Tibial nerve (tissue), 4 donors: ENCODE data around the gene HS3ST1. TPM values are rescaled to one million over a fixed set of nuclear protein-coding genes. Genes with fewer than 3 reads are reported as not detected.
A peak's percentile ranks its signal among the peaks of the same experiment; 100 is the strongest.

ENCODE experiments used
- DNase-seq, 2 donors: peaks; one replicate each; pipeline ENCODE4 v3.0.0-alpha.2; 2019; ENCODE audit warnings: low spot score in 2 of 2
- H3K27ac ChIP-seq, 4 donors: fragments of 200-600 bp; sonication (generic) in 3 of 4; one replicate each; pipeline ENCODE4 v1.5.1; 2017 to 2019; ENCODE audit warnings: mild to moderate bottlenecking in 1 of 4
- H3K27me3 ChIP-seq, 2 donors: fragments of 200-600 bp; sonication (generic) in 1 of 2; one replicate each; pipeline versions ENCODE4 v1.5.1 to v1.6.0; 2017 to 2019
- H3K36me3 ChIP-seq, 3 donors: fragments of 200-600 bp; sonication (generic); one replicate each; pipeline ENCODE4 v1.5.1; 2018 to 2019
- H3K4me1 ChIP-seq, 4 donors: fragments of 200-600 bp; sonication (generic) in 3 of 4; one replicate each; pipeline ENCODE4 v1.5.1; 2017 to 2019
- H3K4me3 ChIP-seq, 4 donors: fragments of 200-600 bp; sonication (generic) in 3 of 4; one replicate each; pipeline ENCODE4 v1.5.1; 2017 to 2019; ENCODE audit warnings: mild to moderate bottlenecking in 1 of 4, moderate library complexity in 1 of 4
- H3K9me3 ChIP-seq, 4 donors: fragments of 200-600 bp; sonication (generic) in 3 of 4; one replicate each; pipeline ENCODE4 v1.5.1; 2017 to 2019
- EP300 ChIP-seq, 2 donors: sonication (generic); formaldehyde crosslinking; IDR thresholded peaks; one replicate each; pipeline ENCODE4 v1.6.1; 2017; ENCODE audit warnings: antibody characterized with exemption in 2 of 2, mild to moderate bottlenecking in 1 of 2
- POLR2A ChIP-seq, 2 donors: fragments of 450-650 bp; IDR thresholded peaks; one replicate each; pipeline ENCODE4 v1.6.1; 2017; ENCODE audit warnings: antibody characterized with exemption in 2 of 2, mild to moderate bottlenecking in 2 of 2, moderate library complexity in 2 of 2
- WGBS, 2 donors: methylation state at CpG; one replicate each; pipeline ENCODE4 v1.1.5; 2018; 5-methylcytosine and 5-hydroxymethylcytosine counted together
- total RNA-seq, 4 donors: library from RNA; depleted of rRNA; stranded (reverse); fragments of >200 nt; gene quantifications; one replicate each; pipeline ENCODE4 v1.1.0, GENCODE V29; 2016
- TF ChIP-seq, protein P1 (sequence below), 5 experiments: fragments of 200-600 bp in 3 of 5; fragments of 450-650 bp in 2 of 5; sonication (generic) in 3 of 5; IDR thresholded peaks; one replicate each; pipeline ENCODE4 v1.5.1; 2016 to 2019; ENCODE audit warnings: antibody characterized with exemption in 5 of 5, mild to moderate bottlenecking in 3 of 5, moderate library complexity in 2 of 5

The HS3ST1 gene
- total RNA-seq, 4 donors from 2014 or later = 0.21 to 6.0 (median 2.1) TPM

- Histone ChIP-seq H3K4me3 (no peak overlapping the region), H3K9me3 (no peaks in the 10 kb centered on the region), H3K4me1 (no peaks in the 10 kb centered on the region), H3K27me3 (no peaks in the 10 kb centered on the region), H3K27ac (no peak overlapping the region), H3K36me3 (no peaks in the 10 kb centered on the region)
- no peak for TF ChIP-seq POLR2A (IDR thresholded peaks at IDR 0.05)
- TF ChIP-seq, protein P1, sequence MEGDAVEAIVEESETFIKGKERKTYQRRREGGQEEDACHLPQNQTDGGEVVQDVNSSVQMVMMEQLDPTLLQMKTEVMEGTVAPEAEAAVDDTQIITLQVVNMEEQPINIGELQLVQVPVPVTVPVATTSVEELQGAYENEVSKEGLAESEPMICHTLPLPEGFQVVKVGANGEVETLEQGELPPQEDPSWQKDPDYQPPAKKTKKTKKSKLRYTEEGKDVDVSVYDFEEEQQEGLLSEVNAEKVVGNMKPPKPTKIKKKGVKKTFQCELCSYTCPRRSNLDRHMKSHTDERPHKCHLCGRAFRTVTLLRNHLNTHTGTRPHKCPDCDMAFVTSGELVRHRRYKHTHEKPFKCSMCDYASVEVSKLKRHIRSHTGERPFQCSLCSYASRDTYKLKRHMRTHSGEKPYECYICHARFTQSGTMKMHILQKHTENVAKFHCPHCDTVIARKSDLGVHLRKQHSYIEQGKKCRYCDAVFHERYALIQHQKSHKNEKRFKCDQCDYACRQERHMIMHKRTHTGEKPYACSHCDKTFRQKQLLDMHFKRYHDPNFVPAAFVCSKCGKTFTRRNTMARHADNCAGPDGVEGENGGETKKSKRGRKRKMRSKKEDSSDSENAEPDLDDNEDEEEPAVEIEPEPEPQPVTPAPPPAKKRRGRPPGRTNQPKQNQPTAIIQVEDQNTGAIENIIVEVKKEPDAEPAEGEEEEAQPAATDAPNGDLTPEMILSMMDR (IDR thresholded peaks at IDR 0.05) = no peak
- no peak for TF ChIP-seq EP300 (IDR thresholded peaks at IDR 0.05)
- DNase-seq = no peak
- WGBS, 2 donors = 86 to 90% methylated on average over 4 of the region's 4 CpGs
Measured at GRCh38 chr4:11376571-11376970, 52.1 kb downstream of the HS3ST1 start.

DNA sequence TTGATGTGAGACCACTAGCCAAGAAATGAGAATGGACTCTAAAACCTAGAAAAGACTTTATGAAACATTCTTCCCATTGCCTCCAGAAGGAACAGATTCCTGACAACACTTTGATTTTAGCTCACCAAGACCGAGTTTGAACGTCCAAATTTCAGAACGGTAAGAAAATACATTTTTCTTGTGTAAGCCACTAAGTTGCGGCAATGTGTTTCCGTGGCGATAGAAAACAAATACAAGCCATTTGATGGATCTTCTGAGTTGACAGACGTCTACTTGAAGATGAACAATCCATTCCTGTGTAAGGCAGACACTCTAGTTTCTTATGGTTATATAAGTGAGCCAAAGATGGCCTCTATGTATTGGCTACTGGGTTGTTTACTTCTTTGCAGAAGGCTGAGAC is 52.5 kb downstream of the HS3ST1 start:
- WGBS, 2 donors = 65% methylated on average over 7 of the region's 7 CpGs
- Histone ChIP-seq H3K36me3 (no peaks in the 10 kb centered on the region), H3K27ac (no peak overlapping the region), H3K27me3 (no peaks in the 10 kb centered on the region), H3K9me3 (no peaks in the 10 kb centered on the region), H3K4me1 (no peaks in the 10 kb centered on the region), H3K4me3 (no peak overlapping the region)
- DNase-seq = no peak
- TF ChIP-seq POLR2A (IDR thresholded peaks at IDR 0.05) = no peak
- no peak for TF ChIP-seq EP300 (IDR thresholded peaks at IDR 0.05)
- TF ChIP-seq, protein P1 (IDR thresholded peaks at IDR 0.05) = no peak

GRCh38 chr4:11368701-11369115 is 60.0 kb downstream of the HS3ST1 start:
- 33 to 44% methylated on average over 25 to 53 of the region's 53 CpGs for WGBS, 2 donors
- DNase-seq = no peak
- peaks cover 0 to 7% (median 0%) of the 10 kb centered on the region in 4 donors for H3K9me3 ChIP-seq
- H3K27ac ChIP-seq = no peak overlapping the region
- peaks cover 0 to 29% (median 0%) of the 10 kb centered on the region in 4 donors for H3K4me1 ChIP-seq
- H3K4me3 ChIP-seq = no peak overlapping the region
- TF ChIP-seq POLR2A (IDR thresholded peaks at IDR 0.05) (no peak), EP300 (IDR thresholded peaks at IDR 0.05) (no peak)
- TF ChIP-seq, protein P1 (IDR thresholded peaks at IDR 0.05) = no peak
- H3K36me3 ChIP-seq = no peaks in the 10 kb centered on the region
- no peaks in the 10 kb centered on the region for H3K27me3 ChIP-seq

- 9% methylated on average over 4 of the region's 4 CpGs for WGBS, 2 donors
- H3K36me3 ChIP-seq = no peaks in the 10 kb centered on the region
- H3K27ac ChIP-seq = peak overlapping the region in 2 of 4 donors; percentile 10 to 56
- peaks cover 0 to 7% (median 0%) of the 10 kb centered on the region in 4 donors for H3K9me3 ChIP-seq
- H3K4me3 ChIP-seq = no peak overlapping the region
- H3K4me1 ChIP-seq = peaks cover 0 to 29% (median 0%) of the 10 kb centered on the region in 4 donors
- H3K27me3 ChIP-seq = no peaks in the 10 kb centered on the region
- DNase-seq = peak; percentile 91 to 96
- peak in 1 of 2 donors; percentile 88 for TF ChIP-seq EP300 (IDR thresholded peaks at IDR 0.05)
- no peak for TF ChIP-seq POLR2A (IDR thresholded peaks at IDR 0.05)
- TF ChIP-seq, protein P1 (IDR thresholded peaks at IDR 0.05) = no peak
Measured at GRCh38 chr4:11367371-11367770, 61.3 kb downstream of the HS3ST1 start.

DNA sequence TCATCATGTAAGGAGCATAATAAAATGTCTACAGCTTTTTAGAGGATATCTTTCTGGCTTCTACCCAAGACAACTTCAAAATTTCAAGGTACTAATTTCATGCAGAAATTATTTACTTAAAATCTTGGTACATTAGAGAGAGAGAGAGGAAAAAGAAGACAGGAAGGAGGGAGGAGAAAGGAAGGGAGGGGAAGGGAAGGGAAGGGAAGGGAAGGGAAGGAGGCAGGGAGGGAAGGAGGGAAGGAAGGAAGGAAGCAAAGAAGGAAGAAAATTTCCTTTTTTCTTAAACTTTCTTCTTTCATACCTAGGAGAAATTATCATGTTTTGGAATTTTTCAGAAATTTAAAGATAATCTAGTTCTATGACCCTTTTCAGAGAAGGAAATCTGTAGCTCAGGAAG is 61.8 kb downstream of the HS3ST1 start:
- Histone ChIP-seq H3K4me3 (no peak overlapping the region), H3K36me3 (no peaks in the 10 kb centered on the region), H3K27me3 (no peaks in the 10 kb centered on the region), H3K9me3 (peaks cover 0 to 7% (median 0%) of the 10 kb centered on the region in 4 donors), H3K27ac (peak overlapping the region in 2 of 4 donors; percentile 10 to 56), H3K4me1 (peaks cover 0 to 29% (median 0%) of the 10 kb centered on the region in 4 donors)
- no peak for DNase-seq
- TF ChIP-seq, protein P1 (IDR thresholded peaks at IDR 0.05) = no peak
- TF ChIP-seq EP300 (IDR thresholded peaks at IDR 0.05) (no peak), POLR2A (IDR thresholded peaks at IDR 0.05) (no peak)
